Activated CD8-positive, alpha-beta T cell treated with anti-CD3 and anti-CD28 coated beads, Interleukin-2, amount 10 ng/mL, durations not matched to agents 7 days and 5 days (primary cell): ENCODE measurements around the gene F12. TPM values are rescaled to one million over a fixed set of nuclear protein-coding genes. Genes with fewer than 3 reads are reported as not detected.

ENCODE experiments used
- ATAC-seq: fragments of 150-1000 bp; cut with Tn5 transposase; one replicate; pipeline ENCODE4 v1.10.0; 2021; ENCODE audit warnings: moderate library complexity
- CTCF ChIA-PET: fragments of 350-600 bp; sonication (Branson Sonifier 250); formaldehyde crosslinking; loops from one replicate; lab custom pipeline; 2021; ENCODE audit warnings: antibody characterized with exemption; lab: Charles Lee
- POLR2A ChIA-PET: fragments of 350-600 bp; sonication (Branson Sonifier 250); formaldehyde crosslinking; loops from one replicate; lab custom pipeline; 2021; ENCODE audit warnings: antibody characterized with exemption; lab: Charles Lee
- DNase-seq: peaks from one replicate; pipeline ENCODE4 v3.0.0-alpha.2; 2020
- H3K27ac Mint-ChIP-seq: one replicate; pipeline ENCODE4 v1.8.0; 2021; ENCODE audit warnings: mild to moderate bottlenecking, mixed read lengths
- H3K27me3 Mint-ChIP-seq: one replicate; pipeline ENCODE4 v1.8.0; 2021; ENCODE audit warnings: low read depth, mixed read lengths
- H3K36me3 Mint-ChIP-seq: one replicate; pipeline ENCODE4 v1.8.0; 2021; ENCODE audit warnings: low read depth, mixed read lengths
- H3K4me1 Mint-ChIP-seq: one replicate; pipeline ENCODE4 v1.8.0; 2021; ENCODE audit warnings: low read depth, mixed read lengths
- H3K4me3 Mint-ChIP-seq: one replicate; pipeline ENCODE4 v1.8.0; 2021; ENCODE audit warnings: mild to moderate bottlenecking, mixed read lengths
- H3K9me3 Mint-ChIP-seq: one replicate; pipeline ENCODE4 v1.8.0; 2022; ENCODE audit warnings: mixed read lengths; ENCODE audit not compliant: insufficient read depth
- total RNA-seq, 2 experiments: library from RNA; stranded (reverse); gene quantifications; one replicate each; pipeline ENCODE4 v1.2.3, GENCODE V29; 2021

Gene F12
- total RNA-seq, 2 experiments from 2014 or later: 3.2 to 3.5 TPM

DNA sequence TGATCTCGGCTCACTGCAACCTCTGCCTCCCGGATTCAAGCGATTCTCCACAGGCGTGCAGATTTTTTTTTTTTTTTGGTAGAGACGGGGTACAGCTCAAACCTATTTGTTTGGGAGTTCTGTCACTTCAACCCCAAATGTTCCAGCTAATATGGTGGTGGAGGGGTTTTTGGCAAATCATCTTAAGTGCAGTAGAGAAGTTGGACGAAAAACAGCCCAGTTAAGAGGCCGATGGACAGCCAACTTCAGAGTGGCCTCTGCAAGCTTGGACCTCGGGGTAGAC is 36.5 kb upstream of the F12 start:
- H3K36me3 Mint-ChIP-seq: peaks cover 19% of the 10 kb centered on the region
- H3K4me1 Mint-ChIP-seq: peaks cover 43% of the 10 kb centered on the region
- H3K27me3 Mint-ChIP-seq: peaks cover 6% of the 10 kb centered on the region
- H3K9me3 Mint-ChIP-seq: no peaks in the 10 kb centered on the region
- DNase-seq: no peak
- CTCF ChIA-PET: interaction anchor here (1.2 to 9.0 kb wide), 10 partner anchors 9 to 136 kb away, joined by 3 to 177 read pairs (median 16); no protein-coding TSS in a partner anchor
- H3K4me3 Mint-ChIP-seq: peak overlapping the region; percentile 60
- ATAC-seq: no peak
- peak overlapping the region; percentile 65 for H3K27ac Mint-ChIP-seq
- POLR2A ChIA-PET: interaction anchor here (0.6 to 19.4 kb wide), 11 partner anchors 8 to 140 kb away, joined by 3 to 245 read pairs (median 5); partner anchors contain the start of gene GRK6

DNA sequence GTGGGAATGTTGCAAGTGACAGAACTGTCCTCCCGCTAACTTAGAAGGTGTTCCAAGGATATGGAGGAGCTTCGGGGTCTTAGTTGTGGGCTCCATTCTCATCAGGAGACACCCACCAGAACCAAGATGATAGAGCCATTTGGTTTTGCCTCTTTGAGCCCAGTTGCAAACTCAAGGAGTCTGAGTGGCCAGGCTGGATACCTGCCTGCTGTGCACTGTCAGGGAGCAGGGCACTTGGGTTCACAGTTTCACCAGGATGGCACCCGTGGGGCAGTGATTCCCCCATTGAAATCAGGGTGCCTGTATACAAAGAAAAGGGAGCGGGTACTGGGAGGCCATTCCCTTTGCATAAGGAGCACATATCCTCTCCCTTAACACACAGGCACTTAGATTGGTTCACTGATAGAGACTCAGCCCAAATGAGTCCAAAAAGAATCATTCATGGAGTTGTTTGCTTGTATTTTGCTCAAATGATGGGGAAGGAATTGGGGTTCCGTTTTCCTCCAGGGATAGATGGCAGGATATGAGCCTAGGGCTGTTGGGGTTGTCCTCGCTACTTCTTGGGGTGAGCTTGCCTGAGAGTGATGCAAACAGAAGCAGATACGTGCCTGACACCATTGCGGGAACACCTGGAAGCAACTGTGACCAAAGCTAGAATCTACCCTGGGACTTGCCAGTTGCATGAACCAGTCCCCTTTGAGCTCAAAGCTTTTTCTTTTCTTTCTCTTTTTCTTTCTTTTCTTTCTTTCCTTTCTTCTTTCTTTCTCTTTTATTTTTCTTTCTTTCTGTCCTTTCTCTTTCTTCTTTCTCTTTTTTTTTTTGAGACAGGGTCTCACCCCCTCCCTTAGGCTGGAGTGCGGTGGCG is 35.9 kb upstream of the F12 start:
- DNase-seq (no peak), ATAC-seq (no peak)
- Mint-ChIP-seq H3K27me3 (peaks cover 6% of the 10 kb centered on the region), H3K9me3 (no peaks in the 10 kb centered on the region), H3K4me3 (peak overlapping the region; percentile 60), H3K36me3 (peaks cover 22% of the 10 kb centered on the region), H3K27ac (peak overlapping the region; percentile 65), H3K4me1 (peaks cover 46% of the 10 kb centered on the region)
- POLR2A ChIA-PET: interaction anchor here (0.6 to 19.4 kb wide), 13 partner anchors 10 to 139 kb away, joined by 3 to 245 read pairs (median 4); partner anchors contain the start of gene GRK6
- CTCF ChIA-PET: interaction anchor here (1.2 to 9.0 kb wide), 10 partner anchors 8 to 136 kb away, joined by 3 to 177 read pairs (median 16); no protein-coding TSS in a partner anchor

DNA sequence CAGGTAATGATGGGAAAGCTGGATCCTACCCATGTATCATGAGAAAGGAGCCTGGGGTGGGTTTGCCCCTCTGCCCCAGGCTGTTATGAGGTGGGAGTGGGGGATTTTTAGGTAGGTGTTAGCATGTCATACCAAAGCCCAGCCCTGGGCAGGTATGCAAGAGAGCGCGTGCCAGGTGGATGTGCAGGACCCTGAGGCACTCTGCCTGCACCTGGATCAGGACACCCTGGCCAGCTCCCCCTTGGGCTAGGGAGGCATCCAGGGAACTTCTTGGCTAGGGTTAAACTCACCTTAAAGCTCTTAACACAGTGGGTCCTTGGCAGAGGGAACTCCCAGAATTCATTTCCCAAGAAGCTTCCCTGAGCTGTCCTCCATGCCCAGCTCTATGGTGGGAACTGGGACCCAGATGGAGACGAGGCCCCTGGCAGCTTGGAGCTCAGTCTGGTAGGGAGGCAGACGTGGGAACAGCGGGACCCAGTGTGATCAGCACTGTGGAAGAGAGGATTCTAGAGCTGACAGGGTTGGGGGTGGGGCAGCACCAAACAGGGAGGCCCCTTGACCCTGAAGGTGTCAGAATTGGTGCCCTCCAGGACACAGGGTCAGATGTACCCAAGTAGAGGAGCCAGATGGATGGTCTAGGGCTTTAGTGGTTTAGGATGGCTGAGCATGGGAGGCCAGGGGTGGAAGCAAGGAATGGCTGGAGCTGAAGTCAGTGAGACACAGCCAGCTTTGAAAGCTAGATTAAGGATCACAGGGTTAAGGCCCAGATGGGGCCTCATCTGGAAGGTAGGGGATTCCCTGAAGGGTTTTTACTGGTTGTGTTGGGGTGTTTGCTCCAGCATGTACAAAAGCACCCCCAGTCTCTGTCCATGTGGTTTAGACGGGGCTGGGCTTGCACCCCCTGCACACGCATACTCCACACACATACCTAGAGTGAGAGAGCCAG is 35.0 kb upstream of the F12 start:
- peak overlapping the region; percentile 65 for H3K27ac Mint-ChIP-seq
- peaks cover 31% of the 10 kb centered on the region for H3K36me3 Mint-ChIP-seq
- H3K4me1 Mint-ChIP-seq: peaks cover 55% of the 10 kb centered on the region
- DNase-seq (no peak), ATAC-seq (no peak)
- peaks cover 6% of the 10 kb centered on the region for H3K27me3 Mint-ChIP-seq
- POLR2A ChIA-PET: interaction anchor here (0.6 to 19.4 kb wide), 9 partner anchors 13 to 58 kb away, joined by 3 to 245 read pairs (median 4); partner anchors contain the start of gene GRK6
- no peaks in the 10 kb centered on the region for H3K9me3 Mint-ChIP-seq
- CTCF ChIA-PET: interaction anchor here (1.1 to 9.0 kb wide), 11 partner anchors 8 to 135 kb away, joined by 3 to 177 read pairs (median 11); no protein-coding TSS in a partner anchor
- no peak overlapping the region for H3K4me3 Mint-ChIP-seq

DNA sequence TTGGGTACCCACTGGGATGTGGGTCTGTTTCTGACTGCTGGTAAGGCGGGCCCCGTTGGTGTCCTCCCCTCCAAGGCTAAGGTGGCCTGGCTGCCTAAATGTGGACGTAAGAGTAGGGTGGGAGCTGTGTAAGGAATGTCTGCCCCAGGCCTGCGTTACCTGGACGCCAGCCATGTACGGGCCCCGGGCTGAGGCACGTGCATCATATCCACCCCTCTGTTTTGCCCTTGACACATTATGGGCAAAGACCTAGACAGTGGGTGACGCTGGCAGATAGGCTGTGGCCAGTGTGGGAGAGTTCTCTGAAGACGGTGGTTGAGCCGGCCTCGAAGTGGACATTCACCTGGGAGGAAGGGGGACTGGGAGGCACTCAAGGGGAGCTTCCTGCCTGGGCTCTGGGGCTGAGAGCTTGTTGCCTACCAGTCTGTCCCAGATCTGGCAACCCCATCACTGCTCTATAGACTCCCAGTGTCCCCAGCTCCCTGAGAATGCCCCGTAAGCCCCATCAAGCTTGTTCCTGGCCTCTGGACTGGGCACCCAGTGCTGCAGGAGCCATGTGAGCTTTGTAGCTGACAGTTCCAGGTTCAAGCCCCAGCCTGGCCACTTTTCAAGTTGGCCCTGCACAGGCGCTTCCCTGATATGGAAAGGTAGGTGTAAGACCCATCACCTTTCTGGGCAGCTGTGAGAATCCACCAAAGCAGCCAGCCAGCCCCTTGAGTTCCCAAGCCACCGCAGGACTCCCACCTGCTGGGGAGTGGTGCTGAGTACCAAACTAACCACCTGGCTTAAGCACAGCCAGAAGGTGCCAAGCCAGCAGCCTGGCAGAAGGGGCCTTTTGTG is 34.0 kb upstream of the F12 start:
- no peak for DNase-seq
- POLR2A ChIA-PET: interaction anchor here (0.8 to 19.4 kb wide), 4 partner anchors 8 to 41 kb away, joined by 3 to 245 read pairs (median 8); partner anchors contain the start of gene GRK6

DNA sequence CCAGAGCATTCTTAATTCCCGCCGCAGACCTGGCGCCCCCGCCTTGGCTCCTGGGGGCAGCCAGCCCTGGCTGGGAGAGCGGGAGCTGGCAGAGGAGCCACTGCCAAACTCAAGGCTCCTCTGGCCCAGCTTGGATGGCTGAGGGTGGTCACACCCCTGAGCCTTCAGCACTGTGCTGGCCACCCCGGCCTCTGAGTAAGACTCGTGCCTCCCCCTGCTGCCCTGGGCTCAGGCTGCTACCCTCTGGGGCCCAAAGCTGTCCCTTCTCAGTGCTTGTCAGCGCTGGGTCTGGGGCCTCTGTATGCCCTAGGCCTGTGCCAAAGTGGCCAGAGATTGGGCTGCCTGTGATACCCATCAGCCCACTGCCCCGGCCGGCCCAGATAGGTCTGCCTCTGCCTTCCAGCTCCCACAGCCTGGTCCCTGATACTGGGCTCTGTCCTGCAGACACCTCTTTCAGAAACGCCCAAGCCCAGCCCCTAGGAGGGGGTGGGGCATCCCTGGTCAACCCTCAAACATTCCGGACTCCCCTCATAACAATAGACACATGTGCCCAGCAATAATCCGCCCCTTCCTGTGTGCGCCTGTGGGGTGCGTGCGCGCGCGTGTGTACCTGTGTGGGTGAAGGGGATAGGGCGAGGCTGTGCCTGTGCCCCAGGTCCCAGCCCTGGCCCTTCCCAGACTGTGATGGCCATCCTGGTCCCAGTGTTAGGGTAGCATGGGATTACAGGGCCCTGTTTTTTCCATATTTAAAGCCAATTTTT is 32.9 kb upstream of the F12 start:
- ChIA-PET CTCF (interaction anchor here (0.7 to 9.0 kb wide), 7 partner anchors 10 to 52 kb away, joined by 3 to 177 read pairs (median 11); no protein-coding TSS in a partner anchor), POLR2A (interaction anchor here (1.8 to 19.4 kb wide), 2 partner anchors 12 to 40 kb away, joined by 6 to 245 read pairs; partner anchors contain the start of gene GRK6)
- ATAC-seq: no peak
- Mint-ChIP-seq H3K9me3 (no peaks in the 10 kb centered on the region), H3K27ac (no peak overlapping the region), H3K4me3 (no peak overlapping the region), H3K27me3 (no peaks in the 10 kb centered on the region), H3K36me3 (peaks cover 47% of the 10 kb centered on the region), H3K4me1 (peaks cover 58% of the 10 kb centered on the region)
- DNase-seq: no peak

More for the DNA sequence above, 34.0 kb upstream of the F12 start:
- no peaks in the 10 kb centered on the region for H3K9me3 Mint-ChIP-seq
- peaks cover 2% of the 10 kb centered on the region for H3K27me3 Mint-ChIP-seq
- ATAC-seq: no peak
- peaks cover 58% of the 10 kb centered on the region for H3K4me1 Mint-ChIP-seq
- CTCF ChIA-PET: interaction anchor here (1.1 to 9.0 kb wide), 9 partner anchors 9 to 134 kb away, joined by 3 to 177 read pairs (median 11); no protein-coding TSS in a partner anchor
- H3K27ac Mint-ChIP-seq: no peak overlapping the region
- peaks cover 38% of the 10 kb centered on the region for H3K36me3 Mint-ChIP-seq
- H3K4me3 Mint-ChIP-seq: no peak overlapping the region

DNA sequence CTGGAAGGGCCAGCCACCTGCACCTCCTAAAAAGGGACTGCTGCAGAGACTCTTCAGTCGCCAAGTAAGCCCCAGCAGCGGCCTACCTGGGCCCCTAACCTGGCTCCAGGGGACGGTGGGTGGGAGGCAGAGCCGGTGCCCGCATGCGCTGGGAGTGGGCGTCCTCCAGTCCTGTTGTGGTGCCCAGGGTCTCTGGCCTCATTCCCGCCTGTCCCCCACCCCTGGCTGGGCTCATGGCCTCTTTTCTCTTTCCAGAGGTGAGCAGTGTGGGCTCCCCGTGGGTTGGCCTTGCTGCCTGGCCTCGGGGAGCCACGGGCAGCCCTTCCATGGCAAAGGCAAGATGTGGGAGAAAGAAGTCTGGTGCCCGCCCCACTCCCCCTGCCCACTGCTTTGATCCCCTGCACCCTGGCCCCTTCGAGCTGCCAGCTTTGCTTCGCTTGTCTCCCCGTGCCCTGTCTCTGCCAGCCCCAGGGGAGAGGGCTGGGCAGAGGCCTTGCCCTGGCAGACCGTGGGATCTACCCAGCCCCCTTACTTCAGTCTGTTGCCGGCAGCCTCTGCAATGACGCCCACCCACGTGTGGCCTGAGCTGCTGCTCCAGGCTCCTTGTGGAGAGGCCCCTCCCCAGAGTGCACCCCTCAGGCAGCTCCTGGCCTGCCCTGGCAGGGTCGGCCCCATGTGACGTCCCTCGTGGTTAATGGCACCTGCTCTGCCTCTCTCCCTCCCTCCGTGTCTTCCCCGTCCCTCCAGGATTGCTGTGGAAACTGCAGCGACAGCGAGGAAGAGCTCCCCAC is 31.8 kb upstream of the F12 start:
- Mint-ChIP-seq H3K27ac (peak overlapping the region; percentile 55), H3K36me3 (peaks cover 54% of the 10 kb centered on the region), H3K9me3 (no peaks in the 10 kb centered on the region), H3K4me1 (peaks cover 62% of the 10 kb centered on the region), H3K4me3 (no peak overlapping the region), H3K27me3 (no peaks in the 10 kb centered on the region)
- no peak for DNase-seq
- POLR2A ChIA-PET: interaction anchor here (0.8 to 19.4 kb wide), 4 partner anchors 7 to 37 kb away, joined by 3 to 245 read pairs (median 7); partner anchors contain the start of gene GRK6
- ATAC-seq: no peak
- CTCF ChIA-PET: interaction anchor here (0.7 to 4.4 kb wide), 7 partner anchors 9 to 50 kb away, joined by 3 to 28 read pairs (median 5); no protein-coding TSS in a partner anchor

DNA sequence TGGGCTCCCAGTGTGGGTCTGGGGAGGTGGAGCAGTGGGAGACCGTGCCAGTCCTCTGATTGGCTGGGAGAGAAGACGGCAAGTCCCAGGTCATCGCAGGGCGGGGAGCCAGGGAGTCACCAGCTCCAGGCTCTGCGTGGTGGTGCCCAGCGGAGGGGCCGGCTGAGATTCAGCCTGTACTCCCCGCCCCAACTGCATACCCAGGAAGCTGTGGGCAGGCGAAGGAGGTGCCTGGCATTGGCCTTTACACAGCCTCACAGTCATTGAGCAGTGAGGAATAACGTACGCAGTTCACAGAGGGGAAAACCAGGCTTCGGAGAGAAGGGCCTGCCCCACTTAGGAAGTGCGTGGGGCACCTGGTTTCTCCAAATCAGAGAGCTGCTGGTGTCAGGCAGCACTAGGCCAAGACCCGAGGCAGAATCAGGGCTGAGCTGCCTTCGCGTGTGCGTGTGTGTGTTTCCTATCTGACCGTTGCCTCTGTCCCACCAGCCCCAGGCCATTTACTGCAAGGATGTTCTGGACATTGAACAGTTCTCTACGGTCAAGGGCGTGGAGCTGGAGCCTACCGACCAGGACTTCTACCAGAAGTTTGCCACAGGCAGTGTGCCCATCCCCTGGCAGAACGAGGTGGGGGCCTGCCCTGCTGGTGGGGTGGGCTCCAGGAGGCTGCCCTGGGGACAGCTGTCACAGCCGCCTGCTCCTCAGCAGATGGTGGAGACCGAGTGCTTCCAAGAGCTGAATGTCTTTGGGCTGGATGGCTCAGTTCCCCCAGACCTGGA is 31.0 kb upstream of the F12 start:
- no peaks in the 10 kb centered on the region for H3K9me3 Mint-ChIP-seq
- H3K4me3 Mint-ChIP-seq: no peak overlapping the region
- no peak for ATAC-seq
- peaks cover 59% of the 10 kb centered on the region for H3K4me1 Mint-ChIP-seq
- peaks cover 60% of the 10 kb centered on the region for H3K36me3 Mint-ChIP-seq
- POLR2A ChIA-PET: interaction anchor here (0.8 to 19.4 kb wide), 4 partner anchors 8 to 37 kb away, joined by 3 to 245 read pairs (median 7); partner anchors contain the start of gene GRK6
- CTCF ChIA-PET: interaction anchor here (1.2 to 4.4 kb wide), 6 partner anchors 9 to 50 kb away, joined by 4 to 28 read pairs (median 6); no protein-coding TSS in a partner anchor
- no peak for DNase-seq
- H3K27ac Mint-ChIP-seq: peak overlapping the region; percentile 40
- no peaks in the 10 kb centered on the region for H3K27me3 Mint-ChIP-seq

DNA sequence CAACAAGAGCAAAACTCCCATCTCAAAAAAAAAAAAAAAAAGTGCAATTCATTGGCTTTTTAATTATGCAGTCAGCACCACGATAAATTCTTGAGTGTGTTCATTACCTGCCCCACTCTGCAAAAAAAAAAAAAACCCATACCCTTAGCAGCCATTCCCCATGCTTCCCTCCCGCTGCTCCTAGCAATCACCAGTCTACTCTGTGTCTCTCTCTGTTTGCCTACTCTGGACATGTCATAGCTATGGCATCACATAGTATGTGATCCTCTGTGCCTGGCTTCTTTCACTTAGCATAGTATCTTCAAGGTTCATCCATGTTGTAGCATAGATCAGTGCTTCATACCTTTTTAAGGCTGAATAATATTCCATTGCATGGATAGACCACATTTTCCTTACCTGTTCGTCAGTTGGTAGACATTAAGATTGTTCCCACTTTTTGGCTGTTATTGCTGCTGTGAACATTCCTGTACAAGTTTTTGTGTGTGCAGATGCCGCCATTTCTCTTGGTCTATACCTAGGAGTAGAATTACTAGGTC is 30.2 kb upstream of the F12 start:
- Mint-ChIP-seq H3K9me3 (no peaks in the 10 kb centered on the region), H3K36me3 (peaks cover 68% of the 10 kb centered on the region), H3K27me3 (no peaks in the 10 kb centered on the region), H3K4me3 (no peak overlapping the region), H3K27ac (peak overlapping the region; percentile 67), H3K4me1 (peaks cover 57% of the 10 kb centered on the region)
- ChIA-PET CTCF (interaction anchor here (1.0 to 4.4 kb wide), 9 partner anchors 8 to 49 kb away, joined by 3 to 28 read pairs (median 5); no protein-coding TSS in a partner anchor), POLR2A (interaction anchor here (1.2 to 19.4 kb wide), 3 partner anchors 8 to 34 kb away, joined by 6 to 245 read pairs (median 8); partner anchors contain the start of gene GRK6)
- ATAC-seq: no peak
- DNase-seq: no peak
